HepG2 (cell line): Measurements from ENCODE around the gene NUDT14. TPM values are rescaled to one million over a fixed set of nuclear protein-coding genes. Genes with fewer than 3 reads are reported as not detected.

Experiments
- ATAC-seq: fragments of 200-7000 bp; cut with Tn5 transposase; 3 replicates; pipeline ENCODE4 v1.9.1; 2020; ENCODE audit warnings: mild to moderate bottlenecking, moderate library complexity
- BruUV-seq: library from RNA; stranded (reverse); fragments of 400-500 nt; replicated peaks from 2 replicates; lab custom pipeline; 2021; lab: Mats Ljungman, UMichigan
- CTCF ChIA-PET: fragments of 300-600 bp; formaldehyde crosslinking; extraction: SDS; loops from one replicate; lab custom pipeline; 2021; ENCODE audit warnings: low total read pairs, inconsistent platforms, low intra/inter-chr PET ratio; lab: Yijun Ruan, JAX
- POLR2A ChIA-PET: fragments of 350-600 bp; sonication (Branson Sonifier 250); formaldehyde crosslinking; loops from one replicate; lab custom pipeline; 2020; ENCODE audit warnings: antibody characterized with exemption, inconsistent platforms; lab: Yijun Ruan, JAX
- DNase-seq: peaks from one replicate; pipeline ENCODE4 v3.0.0-alpha.2; 2015; ENCODE audit warnings: low spot score
- FAIRE-seq: peaks from 3 replicates; lab custom pipeline; 2011; peaks lifted over from hg19 to GRCh38; lab: Jason Lieb, UNC
- H2AFZ ChIP-seq: one replicate; pipeline ENCODE4 v1.6.1; 2011; ENCODE audit warnings: low read length, inconsistent platforms
- H3K27ac ChIP-seq: fragments of 300-600 bp; 3 replicates; pipeline ENCODE4 v1.8.0; 2011; ENCODE audit warnings: mixed run types, mild to moderate bottlenecking, mixed read lengths, low read length, inconsistent platforms; ENCODE audit not compliant: insufficient read depth; ENCODE audit errors: extremely low read length
- H3K27me3 ChIP-seq, 2 experiments: fragments of 200-600 bp in 1 of 2; 2 replicates in 1 of 2; 3 replicates in 1 of 2; pipeline versions ENCODE4 v1.6.0 to v1.8.0; 2011; ENCODE audit warnings: low read length in 2 of 2, mild to moderate bottlenecking in 2 of 2, moderate library complexity in 2 of 2, inconsistent platforms in 1 of 2; ENCODE audit not compliant: insufficient read depth in 2 of 2, control insufficient read depth in 1 of 2
- H3K36me3 ChIP-seq, 2 experiments: fragments of 200-600 bp in 1 of 2; replicated peaks in 1 of 2; 2 replicates in 1 of 2; 3 replicates in 1 of 2; pipeline versions ENCODE4 v1.5.1 to v1.8.0; 2011; ENCODE audit warnings: low read length in 2 of 2, inconsistent platforms in 1 of 2; ENCODE audit not compliant: insufficient read depth in 2 of 2, control insufficient read depth in 1 of 2
- H3K4me1 ChIP-seq: 2 replicates; pipeline ENCODE4 v1.5.1; 2012; ENCODE audit warnings: low read length, inconsistent platforms; ENCODE audit not compliant: insufficient read depth
- H3K4me2 ChIP-seq: 2 replicates; pipeline ENCODE4 v1.6.0; 2011; ENCODE audit warnings: low read depth, low read length, inconsistent platforms
- H3K4me3 ChIP-seq, 3 experiments: fragments of 200-600 bp in 1 of 3; sonication (generic), shearing (Covaris generic) in 1 of 3; replicated peaks in 1 of 3; 2 replicates each; pipeline ENCODE4 v1.5.1; 2011 to 2016; ENCODE audit warnings: low read length in 3 of 3, inconsistent platforms in 2 of 3, low read depth in 2 of 3, mild to moderate bottlenecking in 2 of 3, control low read depth in 1 of 3, mixed read lengths in 1 of 3; ENCODE audit not compliant: insufficient read depth in 1 of 3
- H3K79me2 ChIP-seq: one replicate; pipeline ENCODE4 v1.6.1; 2011; ENCODE audit warnings: low read length, inconsistent platforms; ENCODE audit not compliant: insufficient read depth
- H3K9ac ChIP-seq: 2 replicates; pipeline ENCODE4 v1.6.0; 2011; ENCODE audit warnings: mild to moderate bottlenecking, low read depth, low read length, inconsistent platforms; ENCODE audit not compliant: insufficient read depth
- H3K9me3 ChIP-seq: 2 replicates; pipeline ENCODE4 v1.5.1; 2012; ENCODE audit warnings: mild to moderate bottlenecking, low read length
- H4K20me1 ChIP-seq: 2 replicates; pipeline ENCODE4 v1.6.0; 2011; ENCODE audit warnings: inconsistent platforms, mild to moderate bottlenecking, low read length, moderate library complexity; ENCODE audit not compliant: insufficient read depth
- NPAS2 ChIP-seq: sonication (generic); formaldehyde crosslinking; IDR thresholded peaks from 2 replicates; pipeline ENCODE4 v1.8.0; 2022; ENCODE audit warnings: mild to moderate bottlenecking, missing genetic modification reagents, borderline replicate concordance
- ZNF207 ChIP-seq: fragments of 450-650 bp; IDR thresholded peaks from 2 replicates; pipeline ENCODE4 v1.6.1; 2016; ENCODE audit warnings: antibody characterized with exemption, borderline replicate concordance
- ZSCAN29 ChIP-seq: sonication (generic); formaldehyde crosslinking; conservative IDR thresholded peaks from 2 replicates; pipeline ENCODE4 v1.4.0; 2020; ENCODE audit warnings: mild to moderate bottlenecking, missing genetic modification reagents
- WGBS: methylation state at CpG from one replicate; pipeline ENCODE4 v1.1.6; 2017; ENCODE audit warnings: low lambda C conversion rate; 5-methylcytosine and 5-hydroxymethylcytosine counted together
- in situ Hi-C: cut with HindIII; loops from 2 replicates; pipeline ENCODE4 v1.10.0; 2017; ENCODE audit warnings: low pct_unique_long_range_greater_than_20kb; ENCODE audit not compliant: extremely low pct_ligation_motif_present
- intact Hi-C: fragments of 100-400 bp; cut with micrococcal nuclease; formaldehyde crosslinking; loops from one replicate; pipeline ENCODE4 v1.10.0; 2022; ENCODE audit not compliant: unreplicated experiment
- polyA plus RNA-seq, 8 experiments: library from polyadenylated mRNA; depleted of rRNA in 3 of 8; stranded (reverse) in 7 of 8; unstranded in 1 of 8; fragments of >200 nt; fragmentation: Illumina TruSeq in 4 of 8; extraction: Trizol in 4 of 8; gene quantifications; 2 replicates each; pipeline versions ENCODE4 v1.2.1 to v1.2.3, GENCODE V29; 2011 to 2016; ENCODE audit warnings: low read depth in 4 of 8, missing spikeins in 1 of 8, mixed read lengths in 1 of 8; ENCODE audit not compliant: insufficient read depth in 1 of 8
- total RNA-seq, 5 experiments: library from RNA; depleted of rRNA; stranded (reverse); fragments of >200 nt; fragmentation: Illumina TruSeq; extraction: Trizol; gene quantifications; 2 replicates each; pipeline ENCODE4 v1.2.3, GENCODE V29; 2016; ENCODE audit warnings: low read depth in 1 of 5
- TF ChIP-seq, protein P1 (sequence below): sonication (generic); formaldehyde crosslinking; IDR thresholded peaks from 2 replicates; pipeline ENCODE4 v1.5.0; 2020; ENCODE audit warnings: mild to moderate bottlenecking, missing genetic modification reagents, borderline replicate concordance
- TF ChIP-seq, protein P2 (sequence below): sonication (generic); formaldehyde crosslinking; IDR thresholded peaks from 2 replicates; pipeline ENCODE4 v1.8.0; 2022; ENCODE audit warnings: missing genetic modification reagents, mild to moderate bottlenecking, inconsistent platforms, borderline replicate concordance

NUDT14 gene
- total and polyA plus RNA-seq, 2 of the 13 experiments (the other 11 are each of a cell fraction or from before 2014, with no cell fraction given): 5.8 to 6.1 TPM

DNA sequence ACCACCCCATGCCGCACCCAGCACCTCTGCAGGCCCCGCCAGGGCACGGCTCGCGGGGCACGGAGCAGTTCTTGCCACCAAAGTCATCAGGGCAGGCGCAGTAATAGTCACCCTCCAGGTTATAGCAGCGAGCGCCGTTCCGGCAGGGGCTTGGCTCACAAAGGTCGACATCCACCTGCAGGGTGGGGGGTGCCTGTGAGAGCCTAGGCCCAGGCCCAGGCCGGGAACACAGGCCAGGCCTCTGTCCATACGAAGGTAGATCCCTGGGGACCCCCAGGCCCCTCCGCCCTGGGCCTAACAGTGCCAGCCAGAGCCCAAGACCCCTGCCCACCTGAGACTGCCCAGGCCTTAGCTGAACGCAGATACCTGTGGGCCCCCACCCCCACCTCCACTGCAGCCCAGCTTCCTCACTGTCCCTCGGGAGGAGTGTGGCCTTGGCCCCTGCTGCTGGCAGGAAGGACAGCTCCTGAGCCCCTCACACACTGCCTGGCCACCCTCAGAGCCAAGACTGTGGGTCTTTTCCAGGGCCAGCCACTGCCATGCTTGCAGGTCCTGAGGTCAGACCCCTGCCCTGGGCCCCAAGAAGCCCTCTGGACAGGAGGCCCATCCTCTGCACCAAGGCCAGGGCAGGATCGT, 31.8 kb downstream of the NUDT14 start (continued):
- TF ChIP-seq, protein P1, sequence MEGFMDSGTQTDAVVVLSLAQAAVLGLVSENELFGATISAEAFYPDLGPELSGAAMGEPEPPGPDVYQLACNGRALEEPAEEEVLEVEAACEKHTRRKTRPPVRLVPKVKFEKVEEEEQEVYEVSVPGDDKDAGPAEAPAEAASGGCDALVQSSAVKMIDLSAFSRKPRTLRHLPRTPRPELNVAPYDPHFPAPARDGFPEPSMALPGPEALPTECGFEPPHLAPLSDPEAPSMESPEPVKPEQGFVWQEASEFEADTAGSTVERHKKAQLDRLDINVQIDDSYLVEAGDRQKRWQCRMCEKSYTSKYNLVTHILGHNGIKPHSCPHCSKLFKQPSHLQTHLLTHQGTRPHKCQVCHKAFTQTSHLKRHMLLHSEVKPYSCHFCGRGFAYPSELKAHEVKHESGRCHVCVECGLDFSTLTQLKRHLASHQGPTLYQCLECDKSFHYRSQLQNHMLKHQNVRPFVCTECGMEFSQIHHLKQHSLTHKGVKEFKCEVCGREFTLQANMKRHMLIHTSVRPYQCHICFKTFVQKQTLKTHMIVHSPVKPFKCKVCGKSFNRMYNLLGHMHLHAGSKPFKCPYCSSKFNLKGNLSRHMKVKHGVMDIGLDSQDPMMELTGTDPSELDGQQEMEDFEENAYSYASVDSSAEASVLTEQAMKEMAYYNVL: no peak
- no peak for TF ChIP-seq NPAS2
- TF ChIP-seq, protein P2, sequence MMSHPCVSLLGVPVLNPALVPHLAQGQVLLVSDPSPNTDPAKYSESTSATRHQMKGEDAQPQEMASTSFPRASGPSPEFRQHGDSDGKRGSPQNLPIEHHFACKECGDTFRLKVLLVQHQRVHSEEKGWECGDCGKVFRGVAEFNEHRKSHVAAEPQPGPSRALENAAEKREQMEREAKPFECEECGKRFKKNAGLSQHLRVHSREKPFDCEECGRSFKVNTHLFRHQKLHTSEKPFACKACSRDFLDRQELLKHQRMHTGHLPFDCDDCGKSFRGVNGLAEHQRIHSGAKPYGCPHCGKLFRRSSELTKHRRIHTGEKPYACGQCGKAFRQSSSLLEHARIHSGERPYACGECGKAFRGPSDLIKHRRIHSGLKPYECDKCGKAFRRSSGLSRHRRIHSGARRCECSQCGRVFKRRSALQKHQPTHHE (CRISPR knock-in tag): no peak

DNA sequence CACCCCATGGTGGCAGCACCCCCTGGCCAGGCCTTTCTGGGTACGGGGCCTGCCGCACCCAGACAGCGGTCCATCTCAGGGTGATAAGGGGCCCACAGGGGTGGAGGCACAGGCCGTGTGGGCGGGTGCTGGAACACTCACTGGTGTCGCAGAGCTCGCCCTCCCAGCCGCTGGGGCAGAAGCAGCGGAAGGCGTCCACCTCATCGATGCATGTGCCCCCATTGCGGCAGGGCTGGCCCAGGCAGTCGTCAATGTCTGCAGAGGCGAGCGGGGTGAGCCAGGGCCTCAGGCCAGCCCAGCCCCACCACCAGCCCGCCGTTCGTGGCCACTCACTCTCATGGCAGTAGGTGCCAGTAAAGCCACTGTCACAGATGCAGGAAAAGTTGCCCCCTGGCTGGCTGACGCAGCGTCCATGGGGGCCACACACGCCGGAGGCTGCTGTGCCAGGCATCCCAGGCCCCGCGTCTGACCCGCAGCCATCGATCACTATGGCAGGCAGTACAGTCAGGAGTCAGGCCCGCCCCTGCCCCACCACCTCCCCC, 32.4 kb downstream of the NUDT14 start:
- CTCF ChIA-PET: no interaction called here
- H3K4me3 ChIP-seq: no peak overlapping the region
- no peak overlapping the region for H3K27ac ChIP-seq
- H3K79me2 ChIP-seq: no peaks in the 10 kb centered on the region
- BruUV-seq: no TSS peak
- peaks cover 21 to 50% of the 10 kb centered on the region in 2 experiments; a peak in 4 of 5 replicates for H3K27me3 ChIP-seq
- in situ Hi-C loops (loop anchor here (10.0 kb wide), 1 partner anchor 54 kb away; no protein-coding TSS in a partner anchor), intact Hi-C loops (no loop called here)
- ATAC-seq (no peak), FAIRE-seq (no peak), DNase-seq (no peak)
- H3K4me2 ChIP-seq: no peak overlapping the region
- H2AFZ ChIP-seq: no peak overlapping the region
- H3K36me3 ChIP-seq: no peaks in the 10 kb centered on the region
- H3K4me1 ChIP-seq: no peaks in the 10 kb centered on the region
- no peak overlapping the region for H3K9ac ChIP-seq
- TF ChIP-seq ZNF207 (no peak), ZSCAN29 (CRISPR knock-in tag) (no peak)
- 100% methylated on average over 2 of the region's 27 CpGs for WGBS
- POLR2A ChIA-PET: no interaction called here
- H3K9me3 ChIP-seq: no peaks in the 10 kb centered on the region
- H4K20me1 ChIP-seq: no peaks in the 10 kb centered on the region
